ENCODE measurements around the gene DCTN5.
"Not testable (repeated sequence)": the region's sequence is repeated elsewhere in the genome, so short reads cannot be mapped to it uniquely, and the experiment has no call there.

The DCTN5 gene

DNA sequence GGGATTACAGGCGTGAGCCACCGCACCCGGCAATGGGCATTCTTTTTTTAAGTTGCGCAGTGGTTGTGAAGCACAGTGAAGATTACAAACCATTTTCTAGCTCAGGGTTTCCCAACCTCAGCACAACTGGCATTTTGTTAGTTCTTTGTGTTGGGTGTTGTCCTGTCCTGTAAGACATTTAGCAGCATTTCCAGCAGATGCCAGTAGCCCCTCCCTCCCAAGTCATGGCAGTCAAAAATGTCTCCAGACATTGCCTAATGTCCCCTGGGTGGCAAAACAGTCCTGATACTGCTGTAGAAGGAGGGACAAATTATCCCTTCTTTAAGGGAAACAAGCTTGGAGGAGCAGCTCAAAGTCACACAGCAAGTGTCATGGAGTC, 53.0 kb downstream of the DCTN5 start:
- DNase-seq (ENCODE audit: low spot score) = no peak

DNA sequence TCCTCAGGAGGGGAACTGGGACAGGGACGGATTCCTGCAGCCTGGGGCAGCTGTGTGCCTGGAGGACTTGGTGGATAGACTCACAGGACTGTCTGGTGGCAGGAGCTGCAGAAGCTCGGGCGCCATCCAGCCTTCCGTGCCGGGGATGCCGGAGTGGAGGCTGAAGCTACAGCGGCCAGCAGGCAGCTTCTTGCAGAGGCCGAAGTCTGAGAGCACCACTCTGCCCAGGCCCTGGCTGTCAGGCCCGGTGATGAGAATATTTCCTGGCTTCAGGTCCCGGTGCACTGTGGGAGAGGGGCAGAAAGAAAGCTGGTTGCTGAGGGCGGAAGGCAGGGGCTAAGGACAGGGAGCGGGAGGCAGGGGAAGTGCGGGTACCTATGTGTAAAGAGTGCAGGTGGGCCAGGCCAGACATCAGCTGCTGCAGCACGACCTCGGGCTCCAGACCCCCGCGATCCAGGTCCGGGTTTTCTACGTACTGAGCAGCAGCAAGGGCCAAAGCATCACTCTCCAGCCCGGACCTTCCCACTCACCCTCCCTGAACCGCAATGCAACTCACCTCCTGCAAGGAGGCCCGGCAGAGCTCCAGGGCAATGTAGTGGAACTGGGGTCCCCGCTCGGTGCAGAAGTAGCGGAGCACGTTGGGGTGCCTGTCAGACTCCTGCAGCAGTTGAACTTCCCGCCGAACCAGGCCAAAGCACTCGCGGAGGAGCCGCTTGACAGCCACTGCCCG, 53.5 kb downstream of the DCTN5 start:
- DNase-seq (ENCODE audit: low spot score) = no peak

DNA sequence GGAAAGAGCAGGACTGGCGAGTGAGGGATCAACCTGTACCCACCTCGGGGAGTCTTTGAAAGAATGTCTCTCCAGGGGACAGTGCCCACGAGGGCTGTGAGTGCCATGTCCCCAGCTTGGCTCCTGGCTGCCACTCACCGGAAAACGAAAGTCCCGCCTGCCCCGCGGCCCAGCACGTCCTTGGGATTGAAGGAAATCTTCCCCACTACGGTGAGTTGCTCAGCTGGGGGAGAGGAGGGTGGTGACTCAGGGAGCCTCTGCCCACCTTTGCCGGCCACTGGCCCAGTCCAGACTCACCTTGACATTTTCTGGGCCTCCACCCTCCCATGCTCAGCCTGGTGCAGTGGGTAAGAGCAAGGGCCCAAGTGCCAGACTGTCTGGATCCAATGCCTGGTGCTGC, 54.5 kb downstream of the DCTN5 start:
- DNase-seq (ENCODE audit: low spot score) = no peak

DNA sequence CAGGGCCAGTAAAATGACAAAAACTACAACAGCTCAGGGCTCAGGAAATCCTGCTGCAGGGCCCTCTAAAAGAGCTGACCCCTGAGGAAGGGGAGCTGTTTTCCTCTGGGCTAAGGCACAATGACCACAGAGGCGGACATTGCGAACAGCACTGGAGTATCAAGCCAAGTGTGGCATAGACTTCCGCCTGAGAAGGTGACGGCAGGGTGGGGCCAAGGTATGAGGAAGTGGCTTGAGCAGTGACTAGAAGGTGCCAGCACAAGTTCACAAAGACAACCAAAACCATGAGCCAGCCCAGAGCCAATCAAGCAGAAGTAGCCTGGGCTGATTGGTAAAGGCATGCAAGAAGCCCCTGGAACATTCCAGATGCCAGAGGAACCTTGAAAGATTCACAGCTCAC, 57.8 kb downstream of the DCTN5 start:
- DNase-seq (ENCODE audit: low spot score) = no peak

DNA sequence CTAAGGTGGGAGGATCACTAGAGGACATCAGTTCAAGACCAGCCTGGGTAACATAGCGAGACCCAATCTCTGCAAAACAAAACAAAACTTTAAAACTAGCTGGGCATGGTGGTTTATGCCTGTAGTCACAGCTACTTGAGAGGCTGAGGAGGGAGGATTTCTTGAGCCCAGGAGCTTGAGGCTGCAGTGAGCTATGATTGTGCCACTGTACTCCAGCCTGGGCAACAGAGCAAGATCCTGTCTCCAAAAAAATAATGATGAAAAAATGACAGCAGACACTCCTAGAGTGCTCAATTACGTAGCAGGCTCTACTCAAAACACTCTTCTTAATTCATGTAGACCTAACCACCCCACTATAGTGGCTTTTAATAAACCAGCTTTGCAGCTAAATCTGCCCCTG, 58.8 kb downstream of the DCTN5 start:
- no peak for DNase-seq (ENCODE audit: low spot score)

DNA sequence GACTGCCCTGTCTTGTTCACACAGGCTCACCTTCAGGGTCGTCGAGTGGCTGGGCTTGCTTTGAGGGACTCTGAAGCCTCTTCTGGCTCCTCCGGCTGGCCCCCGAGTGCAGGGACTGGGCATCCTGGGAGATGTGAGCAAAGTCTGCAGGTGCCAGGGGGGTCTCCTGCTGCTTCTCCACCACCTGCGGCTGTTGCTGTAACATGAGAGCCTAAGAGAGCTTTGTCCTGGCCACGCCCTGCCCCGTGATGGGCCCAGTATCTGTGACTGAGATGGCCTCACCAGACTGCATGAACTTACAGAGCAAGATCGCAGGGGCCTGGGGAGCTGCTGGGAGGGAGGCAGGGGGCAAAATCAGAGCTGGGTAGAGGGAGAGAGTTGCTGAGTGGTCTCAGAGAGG, 59.2 kb downstream of the DCTN5 start:
- DNase-seq (ENCODE audit: low spot score) = no peak

DNA sequence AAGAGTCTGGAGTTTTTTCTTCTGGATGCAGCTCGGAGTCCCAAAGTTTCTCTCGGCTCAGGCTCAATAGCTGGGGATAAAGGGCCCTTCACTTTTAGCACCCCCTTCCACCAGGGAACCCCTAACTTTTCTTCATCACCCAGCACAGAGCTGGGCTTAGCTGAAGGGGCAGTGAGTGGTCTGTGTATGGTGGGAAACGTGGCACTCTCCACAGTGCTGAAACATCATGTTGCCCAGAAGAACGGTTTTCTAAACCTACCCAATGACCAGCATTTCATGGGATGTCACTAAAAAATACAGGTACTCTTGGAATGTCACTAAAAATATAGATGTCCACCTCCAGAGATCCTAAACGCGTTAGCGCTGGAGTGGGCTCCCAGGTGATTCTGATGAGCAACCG, 59.8 kb downstream of the DCTN5 start:
- no peak for DNase-seq (ENCODE audit: low spot score)

DNA sequence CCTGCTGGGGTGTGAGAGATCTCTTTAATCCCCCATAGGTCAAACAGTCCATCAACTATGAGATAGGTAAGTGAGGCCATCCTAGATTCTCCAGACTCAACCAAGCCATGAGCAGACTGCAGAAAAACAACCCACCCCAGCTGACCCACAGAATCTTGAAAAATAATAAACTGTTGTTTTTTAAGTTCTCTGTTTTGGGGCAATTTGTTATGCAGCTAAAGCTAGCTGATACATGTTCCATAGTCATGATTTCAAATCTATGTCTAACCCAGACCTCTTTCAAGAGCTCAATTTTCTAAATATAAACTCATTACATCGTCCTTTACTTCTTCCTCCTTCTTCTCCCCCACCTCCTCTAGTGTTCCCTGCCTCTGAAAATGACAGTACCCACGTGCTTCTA, 61.7 kb downstream of the DCTN5 start:
- no peak for DNase-seq (ENCODE audit: low spot score)

DNA sequence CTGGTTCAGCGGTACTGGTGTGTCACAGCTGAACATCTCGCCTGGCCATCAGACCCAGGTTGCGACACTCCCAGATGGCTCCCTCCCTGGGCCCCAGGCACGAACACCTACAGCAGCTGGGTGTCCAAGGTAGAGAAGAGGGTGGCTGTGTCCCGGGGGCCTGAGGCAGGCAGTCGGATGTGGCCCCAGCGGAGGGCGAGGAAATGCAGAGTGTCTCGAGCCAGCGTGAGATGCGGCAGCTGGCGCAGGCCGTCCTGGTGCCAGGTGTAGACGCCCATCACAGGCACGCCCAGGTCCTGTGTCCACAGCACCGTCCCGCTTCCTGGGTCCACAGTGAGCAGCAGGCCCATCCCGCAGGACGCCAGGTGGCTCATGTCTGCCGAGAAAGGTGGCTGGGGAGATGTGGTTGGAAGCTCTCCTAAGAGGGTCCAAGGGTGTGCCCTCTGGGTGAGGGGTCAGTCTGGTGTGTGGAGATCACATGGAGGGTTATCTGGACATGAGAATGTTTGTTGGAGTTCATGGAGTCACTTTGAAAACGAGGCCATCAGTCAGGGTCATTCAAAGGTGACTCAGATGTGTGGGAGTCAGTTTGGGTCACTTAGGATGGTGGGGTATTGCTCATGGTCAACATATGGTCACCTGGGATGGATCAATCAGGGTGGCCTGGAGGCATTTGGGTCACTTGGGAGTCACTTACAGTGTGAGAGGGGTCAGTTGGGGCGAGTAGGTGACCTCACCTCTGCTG, 63.7 kb downstream of the DCTN5 start:
- no peak for DNase-seq (ENCODE audit: low spot score)

DNA sequence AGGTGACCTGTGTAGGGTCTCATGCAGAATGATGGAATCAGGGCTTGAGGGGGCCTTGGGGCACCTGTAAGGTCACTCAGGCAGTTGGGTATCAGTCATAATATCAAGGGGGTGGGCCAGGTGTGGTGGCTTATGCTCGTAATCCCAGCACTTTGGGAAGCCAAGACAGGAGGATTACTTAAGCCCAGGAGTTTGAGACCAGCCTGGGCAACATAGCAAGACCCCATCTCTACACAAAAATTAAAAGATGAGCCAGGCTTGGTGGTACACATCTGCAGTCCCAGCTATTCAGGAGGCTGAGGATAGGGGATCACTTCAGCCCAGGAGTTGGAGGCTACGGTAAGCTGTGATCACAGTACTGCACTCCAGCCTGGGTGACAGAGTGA, 64.2 kb downstream of the DCTN5 start:
- no peak for DNase-seq (ENCODE audit: low spot score)

DNA sequence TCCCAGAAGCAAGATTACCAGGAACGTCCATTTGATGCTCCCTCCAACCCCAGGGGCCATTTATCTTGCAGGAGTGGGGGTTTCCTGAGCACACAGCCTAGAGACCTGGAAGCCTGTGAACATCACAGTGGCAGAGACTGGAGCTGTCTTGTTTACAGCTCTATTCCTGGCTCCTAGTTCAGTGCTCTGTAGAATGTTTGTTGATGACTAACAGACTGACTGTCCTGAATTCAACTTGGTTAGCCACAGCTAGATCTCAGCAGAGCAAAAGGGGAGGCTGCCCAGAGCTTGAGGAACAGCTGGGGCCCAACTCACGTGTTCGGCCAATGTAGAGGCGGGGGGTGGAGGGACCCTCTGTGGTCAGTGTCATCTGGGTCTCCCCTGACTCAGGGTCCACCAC, 65.2 kb downstream of the DCTN5 start:
- DNase-seq (ENCODE audit: low spot score) = no peak

DNA sequence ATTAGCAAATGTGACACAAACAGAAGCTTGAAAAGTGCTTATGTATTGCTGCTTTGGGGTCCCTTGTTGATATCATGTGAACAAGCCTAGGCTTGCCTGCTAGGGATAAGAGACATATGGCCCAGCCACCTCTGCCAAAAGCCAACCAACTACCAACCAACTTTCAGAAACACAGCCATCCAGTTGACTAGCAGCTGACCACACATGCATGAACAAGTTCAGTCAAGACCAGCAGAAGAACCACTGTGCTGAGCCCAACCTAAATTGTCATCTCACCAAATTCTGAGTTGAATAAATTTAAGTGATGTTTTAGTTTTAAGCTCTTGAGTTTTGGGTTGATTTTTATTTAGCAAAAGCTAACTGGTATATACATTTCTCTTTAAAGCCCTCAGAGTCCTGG, 68.3 kb downstream of the DCTN5 start:
- no peak for DNase-seq (ENCODE audit: low spot score)

DNA sequence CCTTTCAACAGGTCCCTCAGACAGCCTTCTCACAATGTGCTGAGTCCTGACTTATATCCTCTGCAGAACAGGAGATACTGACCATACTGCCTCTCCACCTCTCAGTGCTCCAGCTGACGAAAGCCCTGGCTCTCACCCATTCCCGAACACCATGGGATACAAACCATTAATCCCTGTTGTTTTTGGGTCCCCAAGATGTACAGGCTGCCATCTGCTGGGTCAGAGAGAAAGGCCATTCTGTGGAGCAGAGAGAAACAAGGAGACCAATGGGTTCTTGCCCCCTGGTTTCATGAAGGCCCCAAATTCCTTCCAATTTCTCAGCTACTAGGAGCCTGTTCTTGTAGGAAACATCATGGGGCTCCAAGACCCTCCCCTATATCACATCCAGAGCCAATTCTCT, 68.7 kb downstream of the DCTN5 start:
- DNase-seq (ENCODE audit: low spot score) = no peak

DNA sequence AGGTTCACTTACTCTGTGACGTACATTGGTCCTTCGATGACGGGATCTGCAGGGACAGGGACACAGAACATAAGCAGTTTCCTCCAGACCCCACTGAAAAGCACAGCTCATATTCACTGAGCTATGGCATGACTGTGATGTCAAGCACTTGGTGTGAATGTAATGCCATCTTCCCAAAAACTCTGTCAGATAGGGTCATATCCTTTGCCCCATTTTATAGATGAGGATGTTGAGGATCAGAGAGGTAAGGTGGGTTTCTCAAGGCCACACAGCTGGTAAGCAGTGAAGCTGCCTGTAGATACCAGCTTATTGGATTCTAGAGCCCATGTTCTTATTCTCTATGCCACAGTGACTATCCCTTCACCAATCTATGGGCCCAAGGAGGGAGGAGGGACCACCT, 69.2 kb downstream of the DCTN5 start:
- no peak for DNase-seq (ENCODE audit: low spot score)

DNA sequence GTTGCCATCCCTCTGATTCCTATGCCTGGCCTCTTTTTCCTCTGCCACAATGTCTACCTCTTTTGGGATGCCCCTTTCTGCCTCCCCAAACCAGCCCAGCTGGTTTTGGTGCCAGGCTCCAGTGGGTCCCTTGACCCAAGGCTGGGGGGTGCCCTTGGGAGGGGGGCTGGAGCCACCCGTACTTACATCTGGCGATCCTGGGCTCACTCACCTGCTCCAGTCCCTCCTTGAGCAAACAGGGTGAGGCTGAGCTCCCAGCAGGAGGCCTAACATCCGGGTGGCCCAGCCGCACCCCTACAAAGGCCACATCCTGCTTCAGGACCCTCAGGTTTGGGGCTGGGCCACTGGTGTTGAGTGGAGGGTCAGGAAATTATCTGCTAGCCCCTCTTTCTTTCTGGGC, 70.5 kb downstream of the DCTN5 start:
- DNase-seq (ENCODE audit: low spot score) = no peak

DNA sequence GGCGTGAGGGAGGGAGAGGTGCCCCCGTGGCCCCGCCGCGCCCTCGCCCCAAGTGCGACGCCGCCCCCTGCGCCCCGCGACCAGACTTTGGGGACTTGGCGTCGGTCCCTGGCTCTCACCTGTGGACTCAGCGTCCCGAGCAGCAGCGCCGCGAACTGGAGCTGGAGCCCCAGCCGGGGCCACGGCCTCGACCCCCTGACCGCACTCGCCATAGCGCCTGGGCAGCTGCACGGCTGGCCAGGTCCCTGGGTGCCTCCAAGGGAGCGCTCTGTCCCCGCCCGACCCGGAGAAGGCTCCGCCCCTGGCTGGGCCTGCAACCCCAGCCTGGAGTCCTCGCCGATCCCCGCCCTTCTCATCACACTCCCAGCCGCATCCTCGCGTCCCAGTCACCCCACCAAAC, 71.7 kb downstream of the DCTN5 start, which contains the start of gene ERN2:
ERN2 (minus strand) TSS at position 247 of the 400 bp plus-strand sequence; CDS start at position 212, 35 bp downstream.
- DNase-seq (ENCODE audit: low spot score) = no peak

DNA sequence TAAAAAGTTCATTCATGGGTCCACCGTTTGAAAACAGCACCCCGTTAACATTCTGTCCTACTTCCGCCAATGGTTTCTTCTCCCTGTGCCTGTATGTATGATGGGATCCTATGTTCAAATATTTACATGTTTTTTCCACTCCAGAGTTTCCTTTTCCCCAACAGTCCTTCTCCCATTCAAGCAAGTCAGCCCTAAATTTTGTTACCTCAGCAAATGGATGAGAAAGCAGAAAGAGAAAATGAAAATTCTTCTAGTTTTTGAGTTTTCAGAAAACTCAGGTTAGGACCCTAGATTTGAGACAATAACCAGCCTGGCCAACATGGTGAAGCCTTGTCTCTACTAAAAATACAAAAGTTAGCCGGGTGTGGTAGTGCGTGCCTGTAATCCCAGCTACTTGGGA, 75.2 kb downstream of the DCTN5 start:
- no peak for DNase-seq (ENCODE audit: low spot score)

DNA sequence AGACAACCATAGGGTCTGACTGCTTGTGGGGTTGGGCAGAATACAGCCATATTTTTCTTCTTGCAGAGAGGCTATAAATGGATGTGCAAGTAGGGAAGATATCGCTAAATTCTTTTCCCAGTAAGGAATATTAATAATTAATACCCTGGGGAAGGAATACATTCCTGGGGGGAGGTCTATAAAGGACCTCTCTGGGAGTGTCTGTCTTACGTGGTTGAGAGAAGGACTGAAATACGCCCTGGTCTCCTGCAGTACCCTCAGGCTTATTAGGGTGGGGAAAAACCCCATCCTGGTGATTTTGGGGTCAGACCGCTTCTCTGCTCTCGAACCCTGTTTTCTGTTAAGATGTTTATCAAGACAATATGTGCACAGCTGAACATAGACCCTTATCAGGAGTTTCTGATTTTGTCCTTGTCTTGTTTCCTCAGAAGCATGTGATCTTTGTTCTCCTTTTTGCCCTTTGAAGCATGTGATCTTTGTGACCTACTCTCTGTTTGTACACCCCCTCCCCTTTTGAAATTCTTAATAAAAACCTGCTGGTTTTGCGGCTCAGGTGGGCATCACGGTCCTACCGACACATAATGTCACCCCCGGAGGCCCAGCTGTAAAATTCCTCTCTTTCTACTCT, 81.5 kb downstream of the DCTN5 start:
- DNase-seq (ENCODE audit: low spot score) = not testable (repeated sequence)

DNA sequence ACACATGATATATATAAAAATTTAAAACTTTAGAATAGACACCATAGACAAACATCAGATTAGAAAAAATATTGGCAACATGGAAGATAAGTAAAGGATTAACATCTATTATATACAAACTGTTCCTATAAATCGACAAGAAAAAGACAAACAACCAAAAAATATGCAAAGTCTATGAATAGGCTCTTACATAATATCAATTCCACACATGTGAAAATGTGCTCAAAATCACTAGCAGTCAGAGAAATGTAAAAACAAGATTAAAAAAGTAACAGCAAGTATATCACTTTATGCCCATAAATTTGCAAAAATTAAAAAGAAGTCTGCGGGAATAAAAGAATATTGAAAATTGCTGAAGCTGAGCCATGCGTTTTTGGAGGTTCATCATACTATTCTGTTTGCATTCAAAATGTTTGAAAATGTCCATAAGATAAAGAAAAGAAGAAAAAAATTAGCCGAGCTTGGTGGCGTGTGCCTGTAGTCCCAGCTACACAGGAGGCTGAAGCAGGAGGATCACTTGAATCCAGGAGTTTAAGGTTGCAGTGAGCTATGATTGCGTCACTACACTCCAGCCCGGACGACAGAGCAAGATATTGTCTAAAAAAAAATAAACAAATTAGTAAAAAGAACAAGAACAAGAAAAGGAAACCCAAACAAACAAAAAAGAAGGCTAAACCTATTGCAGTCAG, 83.0 kb downstream of the DCTN5 start:
- DNase-seq (ENCODE audit: low spot score) = no peak

DNA sequence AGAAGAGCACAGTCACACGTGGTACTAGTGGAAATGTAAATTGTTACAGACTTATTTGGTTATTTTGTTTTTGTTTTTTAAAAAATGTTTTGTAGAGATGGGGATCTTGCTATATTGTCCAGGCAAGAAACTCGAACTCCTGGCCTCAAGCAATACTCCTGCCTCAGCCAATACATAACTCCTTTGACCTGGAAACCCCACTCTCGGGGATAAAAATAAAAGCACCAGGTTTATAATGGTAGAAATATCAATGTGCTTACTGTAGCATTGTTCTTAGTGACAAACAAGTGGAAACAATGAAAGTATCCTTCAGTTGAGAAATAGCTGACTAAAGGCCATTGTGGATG, 83.5 kb downstream of the DCTN5 start:
- DNase-seq (ENCODE audit: low spot score) = no peak

DNA sequence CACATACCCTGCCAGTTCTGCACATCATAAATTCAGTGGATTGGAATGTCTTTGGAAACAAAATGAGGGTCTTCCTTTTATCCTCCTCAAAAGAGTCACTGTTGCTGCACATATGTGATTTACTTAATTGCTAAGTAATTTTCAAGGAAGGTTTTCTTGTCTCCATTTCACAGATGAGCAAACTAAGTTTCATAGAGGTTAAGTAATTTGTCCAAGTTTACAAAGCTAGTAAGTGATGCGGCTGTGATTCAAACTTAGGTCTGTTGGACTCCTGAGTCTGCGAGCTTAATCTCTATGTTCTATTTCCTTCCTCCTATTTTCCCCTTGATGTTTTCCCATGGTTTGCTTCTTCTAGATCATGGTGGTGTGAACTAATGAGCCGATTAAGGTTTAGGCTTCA, 85.4 kb downstream of the DCTN5 start:
- no peak for DNase-seq (ENCODE audit: low spot score)

All from NAMALWA (cell line).